NCI-H82 (cell line): ENCODE data around the gene TMEM207.

Experiments
- DNase-seq: peaks from one replicate; lab custom pipeline; 2025; lab: John Stamatoyannopoulos, UW

Gene TMEM207

DNA sequence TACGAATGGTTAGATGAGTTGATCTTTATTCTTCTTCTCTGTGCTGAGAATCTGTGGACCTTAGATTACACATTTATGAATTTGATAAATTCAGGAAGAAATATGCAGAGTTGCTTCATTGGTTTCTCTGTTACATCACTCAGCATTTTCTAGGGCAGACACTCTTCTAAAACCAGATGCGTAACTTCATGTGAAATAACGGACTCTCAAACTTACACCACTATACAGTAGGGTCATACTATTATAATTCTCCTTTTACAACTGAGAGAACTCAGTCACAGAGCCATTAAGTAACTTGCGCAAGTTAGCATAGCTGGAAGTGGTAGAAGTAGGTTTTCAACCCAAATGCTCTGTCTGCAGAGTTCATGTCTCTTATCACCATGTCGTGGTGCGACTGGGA is 5.7 kb downstream of the TMEM207 start:
- DNase-seq, result no peak

DNA sequence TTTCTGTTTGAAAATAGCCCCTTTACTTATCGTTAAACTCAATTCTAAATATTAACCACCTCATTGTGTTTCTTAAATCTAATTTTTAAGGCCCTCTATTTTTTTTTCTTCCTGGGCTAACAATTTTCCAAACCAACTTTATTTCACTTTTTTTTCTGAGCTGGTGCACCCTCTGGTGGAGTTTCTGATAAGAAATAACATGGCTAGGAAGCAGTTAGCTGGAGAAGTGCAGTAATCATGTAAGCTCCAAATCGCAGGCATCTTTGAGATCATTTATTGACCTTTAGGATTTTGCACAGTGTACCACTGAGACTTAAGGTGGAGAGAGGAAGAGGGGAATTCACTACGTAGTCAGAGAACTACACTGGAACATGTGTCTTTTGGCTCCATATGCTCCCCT is 6.4 kb downstream of the TMEM207 start:
- DNase-seq, result peak; percentile 20

GRCh38 chr3:190442240-190442639 is 7.5 kb downstream of the TMEM207 start:
- DNase-seq, result no peak

- DNase-seq, result no peak
Observed at GRCh38 chr3:190436331-190436730, 13.4 kb downstream of the TMEM207 start.

GRCh38 chr3:190435618-190436017 is 14.1 kb downstream of the TMEM207 start:
- DNase-seq, result no peak

DNA sequence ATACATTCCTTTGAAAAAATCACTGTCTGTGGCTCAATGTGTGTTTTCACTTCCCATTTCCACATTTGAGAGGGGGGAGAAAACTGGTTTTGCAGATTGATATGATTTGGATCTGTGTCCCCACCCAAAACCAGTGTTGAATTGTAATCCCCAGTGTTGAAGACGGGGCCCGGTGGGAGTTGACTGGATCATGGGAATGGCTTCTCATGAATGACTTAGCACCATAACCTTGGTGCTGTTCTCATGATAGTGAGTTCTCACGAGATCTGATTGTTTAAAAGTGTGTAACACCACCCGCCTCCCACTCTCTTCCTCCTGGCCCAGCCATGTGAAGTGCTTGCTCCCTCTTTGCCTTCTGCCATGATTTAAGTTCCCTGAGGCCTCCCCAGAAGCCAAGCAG is 16.1 kb downstream of the TMEM207 start:
- DNase-seq, result no peak

DNA sequence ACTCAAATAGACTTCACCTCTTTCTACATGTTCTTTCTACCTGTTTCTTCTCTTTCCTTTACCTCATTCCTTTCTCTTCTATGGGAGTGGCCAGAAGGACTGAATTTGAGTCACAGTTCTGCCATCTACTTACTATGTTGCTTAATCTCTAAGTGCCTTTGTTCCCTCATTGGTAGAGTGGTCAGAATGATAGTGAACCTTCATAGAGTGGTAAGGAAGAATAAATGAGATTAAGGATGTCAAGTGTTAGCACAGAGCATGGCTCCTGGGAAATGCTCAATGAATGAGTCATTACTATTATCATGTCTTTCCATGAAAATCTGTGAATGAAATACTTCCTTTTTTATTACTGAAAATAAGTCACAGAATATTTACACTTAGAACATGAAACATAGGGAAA is 17.5 kb downstream of the TMEM207 start:
- DNase-seq, result peak; percentile 40

- DNase-seq, result no peak
Observed at GRCh38 chr3:190430906-190431305, 18.8 kb downstream of the TMEM207 start.

DNA sequence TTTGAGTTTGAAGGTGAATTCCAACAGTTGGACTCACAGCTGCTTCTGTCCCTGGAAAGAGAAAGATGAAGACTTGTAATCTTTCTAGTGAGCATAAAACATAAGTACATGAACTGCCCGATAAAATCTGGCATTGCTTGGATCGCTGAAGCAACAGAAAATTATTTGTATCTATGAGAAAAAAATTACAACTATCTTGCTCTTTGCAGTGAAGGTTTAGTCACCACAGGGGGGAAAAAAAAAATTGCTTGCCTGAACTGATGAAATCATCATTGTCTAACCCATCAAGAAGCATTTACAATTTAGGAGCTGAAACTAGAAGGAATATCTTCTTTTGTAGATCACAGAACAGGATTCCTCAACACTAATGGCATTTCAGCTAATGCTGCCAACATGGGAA is 20.0 kb downstream of the TMEM207 start:
- no peak for DNase-seq

DNA sequence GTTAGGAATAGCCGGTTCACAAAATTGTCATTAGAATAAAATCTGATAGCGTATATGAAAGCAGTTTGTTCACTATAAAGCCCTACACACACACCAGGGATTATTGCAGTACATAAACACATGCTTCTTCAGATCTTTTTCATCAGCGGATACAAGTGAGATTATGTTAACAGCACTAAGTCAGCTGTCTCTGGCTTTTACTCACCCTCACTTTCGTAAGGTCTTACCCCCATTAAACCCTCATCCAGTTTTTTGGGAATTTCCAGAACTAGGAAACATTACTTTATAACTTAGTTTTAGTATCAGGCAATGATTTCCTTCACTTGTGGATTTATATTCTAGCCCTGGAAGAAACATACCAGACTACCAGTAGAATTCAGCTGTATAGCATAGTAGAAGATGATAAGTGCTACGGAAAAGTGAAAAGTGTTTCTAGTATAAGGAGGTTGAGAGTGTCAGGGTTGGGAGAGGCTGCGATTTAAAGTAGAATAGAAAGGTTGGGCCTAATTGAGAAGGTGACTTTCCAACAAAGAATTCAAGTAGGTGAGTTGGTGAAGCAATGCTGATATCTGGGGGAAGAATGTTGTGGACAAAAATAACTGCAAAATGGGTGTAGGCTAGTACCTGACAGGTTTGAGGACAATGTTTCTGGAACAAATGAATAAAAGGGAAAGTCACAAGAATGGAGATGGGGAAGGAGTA is 22.7 kb downstream of the TMEM207 start:
- DNase-seq, result peak; percentile 34

GRCh38 chr3:190425833-190426232 is 23.9 kb downstream of the TMEM207 start:
- DNase-seq, result no peak

DNA sequence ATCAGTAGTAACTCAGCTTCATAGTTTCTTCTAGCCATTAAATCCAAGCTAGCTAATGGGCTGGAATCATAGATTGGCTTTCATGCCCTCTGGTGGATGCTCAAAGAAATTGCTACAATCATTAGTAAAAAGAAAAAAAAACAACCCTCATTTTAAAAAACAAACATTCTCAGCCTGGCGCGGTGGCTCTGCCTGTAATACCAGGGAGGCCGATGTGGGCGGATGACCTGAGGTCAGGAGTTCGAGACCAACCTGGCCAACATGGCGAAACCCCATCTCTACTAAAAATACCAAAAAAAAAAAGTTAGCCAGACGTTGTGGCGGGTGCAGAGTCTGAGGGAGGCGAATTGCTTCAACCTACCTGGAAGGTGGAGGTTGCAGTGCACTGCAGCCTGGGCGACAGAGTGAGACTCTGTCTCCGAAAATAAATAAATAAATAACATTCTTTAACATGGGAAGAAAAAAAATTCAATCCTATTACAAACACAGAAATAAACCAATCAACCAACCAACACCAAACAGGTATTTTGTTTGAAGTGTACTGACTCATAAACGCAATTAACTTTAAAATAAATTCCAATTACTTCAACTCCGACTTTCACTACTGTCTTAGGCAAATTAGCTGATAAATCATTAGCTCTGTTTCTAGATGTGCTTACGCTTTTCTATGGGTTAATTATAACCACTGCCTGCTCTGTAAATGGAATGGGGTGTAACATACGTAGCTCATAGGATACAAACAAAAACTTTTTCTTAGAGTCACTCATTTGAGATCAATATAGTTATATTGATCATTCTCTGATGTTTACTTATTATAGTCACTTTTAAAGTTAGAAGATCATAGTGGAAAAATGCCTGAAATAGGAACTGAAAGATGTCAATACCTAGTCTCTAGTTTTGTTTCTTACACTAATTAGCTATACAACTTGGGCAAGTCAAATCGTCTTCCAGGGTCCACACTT is 24.9 kb downstream of the TMEM207 start:
- DNase-seq, result peak; percentile 78

GRCh38 chr3:190424108-190424477 is 25.6 kb downstream of the TMEM207 start:
- no peak for DNase-seq

DNA sequence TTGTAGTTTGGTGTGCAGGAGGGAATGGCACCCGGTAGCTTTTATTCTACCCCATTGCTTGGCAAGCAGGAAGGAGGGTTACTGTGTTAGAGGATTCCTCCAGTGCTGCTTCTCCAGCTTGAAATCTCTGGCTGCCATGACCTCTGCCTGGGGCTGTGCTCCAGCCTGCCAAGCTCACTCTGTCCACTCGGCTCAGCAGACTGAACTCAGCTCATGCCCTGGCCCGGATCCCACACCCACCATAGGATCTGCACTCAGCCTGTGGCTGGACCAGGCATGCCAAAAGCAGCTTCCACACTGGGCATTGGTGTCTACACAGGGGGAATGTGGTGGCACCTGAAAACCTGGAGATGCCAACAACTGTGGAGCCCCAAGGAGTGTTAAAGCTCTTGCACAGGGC is 35.4 kb downstream of the TMEM207 start:
- DNase-seq, result no peak

GRCh38 chr3:190404715-190405114 is 45.0 kb downstream of the TMEM207 start:
- DNase-seq, result no peak

DNA sequence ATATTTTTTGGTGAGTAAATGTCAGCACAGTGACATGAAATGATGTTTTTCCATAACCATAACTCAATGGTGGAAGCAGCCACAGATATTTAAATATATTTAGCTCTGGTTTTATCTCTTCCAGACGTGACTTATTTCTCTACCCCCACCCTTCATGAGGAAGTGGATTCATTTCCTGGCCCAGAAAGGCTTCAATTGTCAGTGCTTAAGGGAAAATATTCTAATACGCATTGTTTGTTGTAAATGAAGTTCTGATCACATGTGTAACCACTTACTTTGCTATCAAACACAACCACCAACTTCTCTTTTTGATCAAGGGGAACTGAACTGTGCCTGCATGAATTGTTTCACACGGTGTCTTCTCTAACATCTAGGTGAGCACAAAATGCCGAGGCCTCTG is 47.7 kb downstream of the TMEM207 start:
- DNase-seq, result no peak

DNA sequence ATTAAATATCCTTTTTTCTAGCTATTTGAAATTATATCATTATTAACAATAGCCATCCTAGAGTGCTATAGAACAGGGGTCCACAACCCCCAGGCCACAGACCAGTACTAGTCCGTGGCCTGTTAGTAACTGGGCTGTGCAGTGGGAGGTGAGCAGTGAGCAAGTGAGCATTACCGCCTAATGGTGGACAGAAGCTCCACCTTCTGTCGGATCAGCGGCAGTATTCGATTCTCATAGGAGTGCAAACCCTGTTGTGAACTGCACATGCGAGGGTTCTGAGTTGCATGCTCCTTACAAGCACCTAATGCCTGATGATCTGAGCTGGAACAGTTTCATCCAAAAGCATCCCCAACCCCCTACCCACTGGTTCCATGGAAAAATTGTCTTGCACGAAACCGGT is 50.0 kb downstream of the TMEM207 start:
- DNase-seq, result peak; percentile 12

DNA sequence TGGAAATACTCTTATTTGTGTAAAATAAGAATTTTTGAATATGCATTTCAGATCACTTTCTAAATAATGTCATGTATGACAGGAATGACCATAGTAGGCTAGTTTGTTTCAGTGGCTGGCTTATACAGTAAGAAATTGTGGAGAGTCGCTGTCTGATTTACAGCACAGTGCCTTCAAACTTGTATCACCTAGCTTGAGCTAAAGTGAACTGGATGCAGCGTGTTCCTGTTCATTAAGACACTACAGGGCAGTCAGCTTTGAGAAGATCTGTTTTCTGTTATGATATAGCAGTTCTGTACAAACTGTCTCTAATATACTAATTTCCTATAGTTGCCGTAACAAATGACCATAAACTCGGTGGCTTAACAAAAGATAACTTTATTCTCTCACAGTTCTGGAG is 51.8 kb downstream of the TMEM207 start:
- DNase-seq, result no peak

DNA sequence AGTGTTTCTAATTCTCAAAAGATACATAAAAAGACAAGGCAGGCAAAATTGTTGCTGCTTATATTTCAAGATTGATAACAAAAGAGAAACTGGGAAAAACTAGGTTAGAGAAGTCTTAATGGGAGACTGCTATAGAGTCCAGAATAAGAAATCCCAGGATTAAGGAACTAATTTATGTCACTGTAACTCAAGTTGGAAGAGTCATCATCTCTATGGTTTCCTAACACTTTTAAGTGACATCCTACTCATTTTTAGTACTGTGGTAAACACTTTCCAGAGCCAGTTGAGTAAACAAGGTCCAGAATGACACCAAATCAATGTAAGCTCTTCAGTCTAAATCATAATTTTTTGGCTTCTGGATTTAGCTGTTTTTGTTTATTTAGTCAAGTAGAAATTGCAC is 53.7 kb downstream of the TMEM207 start:
- DNase-seq, result no peak

DNA sequence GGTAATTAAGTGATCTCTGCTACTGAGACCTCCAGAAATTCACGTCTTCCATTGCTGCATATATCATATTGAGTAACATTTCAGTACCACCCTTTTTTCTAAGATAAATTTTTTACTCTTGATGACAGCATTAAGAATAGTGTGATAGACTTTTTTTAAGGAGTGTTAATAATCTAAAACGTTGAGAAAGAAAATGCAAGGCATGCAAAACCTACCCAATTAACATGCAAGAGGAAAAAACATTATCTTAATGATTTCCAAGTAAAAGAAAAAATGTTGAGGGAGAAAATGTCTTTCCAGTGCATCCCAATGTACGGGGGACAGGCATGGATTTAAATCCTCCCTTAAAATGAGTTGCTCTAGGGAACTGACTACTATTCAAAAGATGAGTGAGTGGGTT is 61.0 kb downstream of the TMEM207 start:
- no peak for DNase-seq

DNA sequence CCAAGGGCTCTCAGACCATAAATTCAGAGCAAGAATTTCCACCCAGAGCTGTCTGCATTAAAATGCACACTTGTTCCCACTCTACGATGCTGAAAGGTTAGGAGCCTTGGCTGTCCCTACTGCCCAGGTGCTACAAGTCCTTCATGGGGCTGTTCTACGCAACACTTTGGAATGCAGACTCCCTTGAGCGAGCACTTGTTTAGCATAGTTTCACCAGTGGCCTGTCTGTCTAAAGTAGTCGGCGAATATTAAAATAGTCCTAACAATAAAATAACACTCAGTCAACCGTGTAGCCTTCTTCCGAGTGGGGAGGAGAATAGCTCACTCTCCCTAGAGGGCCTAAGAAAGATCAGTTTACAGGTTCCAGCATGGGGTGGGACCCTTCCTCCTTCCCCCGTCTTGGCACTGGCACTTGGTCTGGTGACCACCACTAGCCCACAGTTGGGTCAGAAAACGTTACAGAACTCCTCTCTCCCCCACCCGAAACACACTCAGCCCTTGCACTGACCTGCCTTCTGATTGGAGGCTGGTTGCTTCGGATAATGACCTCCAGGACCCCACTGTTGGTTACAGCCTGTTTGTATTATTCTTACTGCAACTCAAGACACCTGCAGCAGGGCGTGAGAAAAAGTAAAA is 62.0 kb downstream of the TMEM207 start, which contains the start of gene CLDN16:
Gene CLDN16, plus strand, starts transcription at position 586 of the 636 bp plus-strand sequence. CDS start 167 bp downstream, outside the sequence.
- DNase-seq, result no peak
